ENCODE data around the gene GCFC2. TPM values are rescaled to one million over a fixed set of nuclear protein-coding genes. Genes with fewer than 3 reads are reported as not detected.
"Not testable (repeated sequence)": the region's sequence is repeated elsewhere in the genome, so short reads cannot be mapped to it uniquely, and the experiment has no call there.

Gene GCFC2
- total RNA-seq, 1 donor from 2014 or later: 34.9 TPM

DNA sequence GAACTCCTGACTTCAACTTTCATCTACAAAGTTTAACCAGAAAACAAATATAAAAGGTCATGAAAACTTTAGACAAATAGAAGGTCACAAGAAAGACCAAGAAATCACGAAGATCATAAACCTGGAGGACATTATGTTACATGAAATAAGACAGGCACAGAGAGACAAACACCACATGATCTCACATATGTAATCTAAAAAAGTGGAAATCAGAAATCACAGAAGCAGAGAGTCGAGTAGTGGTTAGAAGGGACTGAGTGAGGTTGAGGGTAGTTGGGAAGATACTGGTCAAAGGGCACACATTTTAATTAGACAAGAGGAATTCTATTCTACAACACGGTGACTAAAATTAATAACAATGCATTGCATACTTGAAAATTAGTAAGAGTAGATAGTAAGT lies 1.4 kb downstream of the GCFC2 start:
- intact Hi-C loops (cut with micrococcal nuclease): loop anchor here (1.0 kb wide), 1 partner anchor 32 kb away; no protein-coding TSS in a partner anchor
- Mint-ChIP-seq H3K36me3 (ENCODE audit: low read depth) (peaks cover 22% of the 10 kb centered on the region), H3K9me3 (no peaks in the 10 kb centered on the region), H3K4me1 (peaks cover 22% of the 10 kb centered on the region), H3K4me3 (peak overlapping the region; percentile 77), H3K27ac (peak overlapping the region; percentile 2), H3K27me3 (no peaks in the 10 kb centered on the region)
- DNase-seq: peak; percentile 21

DNA sequence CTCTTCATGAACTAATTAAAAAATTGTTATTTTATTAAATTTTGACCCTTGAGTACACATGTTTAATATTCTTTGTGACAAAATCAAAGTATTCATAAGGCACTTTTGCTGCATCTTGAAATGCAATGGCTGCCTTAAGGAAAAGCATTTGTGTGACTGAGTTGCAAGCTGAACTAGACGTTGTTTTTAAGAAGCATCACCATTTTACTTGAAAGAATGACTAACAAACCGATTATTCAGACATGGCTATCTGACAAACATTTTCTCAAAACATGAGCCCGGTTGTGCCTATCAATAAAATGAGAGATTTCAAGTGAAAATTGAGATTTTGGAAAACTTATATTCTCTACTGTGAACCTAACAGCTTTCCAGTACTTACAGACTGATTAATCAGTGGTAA lies 2.8 kb downstream of the GCFC2 start:
- Mint-ChIP-seq H3K4me3 (peak overlapping the region; percentile 62), H3K4me1 (peaks cover 22% of the 10 kb centered on the region), H3K9me3 (no peaks in the 10 kb centered on the region), H3K36me3 (ENCODE audit: low read depth) (peaks cover 31% of the 10 kb centered on the region), H3K27ac (no peak overlapping the region), H3K27me3 (no peaks in the 10 kb centered on the region)
- no peak for DNase-seq
- intact Hi-C loops (cut with micrococcal nuclease): no loop called here

DNA sequence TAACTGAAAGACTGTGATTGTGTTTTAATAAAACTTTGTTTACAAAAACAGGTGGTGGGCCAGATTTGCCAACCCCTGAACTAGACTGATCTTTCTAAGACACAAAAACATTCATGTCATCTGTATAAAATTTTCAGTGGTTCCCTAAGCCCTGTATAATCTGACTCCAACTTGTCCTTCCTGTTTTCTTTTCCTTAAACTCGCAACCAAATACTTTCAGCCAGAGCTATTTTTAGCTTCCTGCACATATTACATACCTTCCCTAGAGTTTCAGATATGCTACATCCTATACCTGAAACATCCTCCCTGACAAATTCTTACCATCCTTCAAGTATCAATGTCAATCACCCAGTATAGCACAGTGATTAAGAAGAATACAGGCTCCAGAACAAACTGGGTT lies 4.8 kb downstream of the GCFC2 start:
- H3K27me3 Mint-ChIP-seq: no peaks in the 10 kb centered on the region
- no peaks in the 10 kb centered on the region for H3K9me3 Mint-ChIP-seq
- no peak overlapping the region for H3K4me3 Mint-ChIP-seq
- H3K27ac Mint-ChIP-seq: no peak overlapping the region
- peaks cover 21% of the 10 kb centered on the region for H3K4me1 Mint-ChIP-seq
- DNase-seq: no peak
- intact Hi-C loops (cut with micrococcal nuclease): no loop called here
- peaks cover 47% of the 10 kb centered on the region for H3K36me3 Mint-ChIP-seq (ENCODE audit: low read depth)

DNA sequence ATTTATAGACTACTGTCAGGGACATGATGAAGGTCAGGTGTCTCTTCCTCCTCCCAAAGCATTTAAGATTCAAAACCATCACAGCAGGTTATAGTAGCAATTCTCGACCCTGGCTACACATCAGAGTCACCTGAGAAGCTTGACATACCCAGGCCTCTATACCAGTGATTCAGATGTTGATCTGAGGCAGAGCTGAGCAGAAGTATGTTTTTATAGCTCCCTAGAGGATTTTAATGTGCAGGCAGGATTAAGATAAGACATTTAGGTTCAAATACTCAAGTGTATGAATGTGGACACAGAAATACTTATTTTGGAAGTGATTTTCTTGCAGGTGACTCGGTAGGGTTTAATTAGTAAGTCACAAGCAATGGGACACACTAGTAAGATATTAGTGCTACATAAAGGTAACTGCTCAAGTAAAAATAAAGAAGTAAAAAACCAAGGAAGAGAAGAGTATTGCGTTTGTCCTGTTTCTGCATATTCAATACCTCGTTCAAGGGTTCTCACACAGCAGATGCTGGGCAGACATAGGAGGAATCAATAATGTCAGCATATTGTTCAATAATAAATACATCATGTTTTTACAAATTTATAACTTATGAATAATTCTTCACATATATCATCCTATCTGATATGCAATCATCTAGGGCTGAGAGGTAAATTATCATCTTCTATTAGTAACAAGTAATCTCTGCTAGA lies 7.0 kb downstream of the GCFC2 start:
- DNase-seq: no peak
- peaks cover 15% of the 10 kb centered on the region for H3K4me1 Mint-ChIP-seq
- H3K27me3 Mint-ChIP-seq: no peaks in the 10 kb centered on the region
- H3K36me3 Mint-ChIP-seq (ENCODE audit: low read depth): peaks cover 64% of the 10 kb centered on the region
- H3K27ac Mint-ChIP-seq: no peak overlapping the region
- no peak overlapping the region for H3K4me3 Mint-ChIP-seq
- no peaks in the 10 kb centered on the region for H3K9me3 Mint-ChIP-seq
- intact Hi-C loops (cut with micrococcal nuclease): no loop called here

GRCh38 chr2:75702593-75702992 lies 8.1 kb downstream of the GCFC2 start:
- no peaks in the 10 kb centered on the region for H3K27me3 Mint-ChIP-seq
- no peak overlapping the region for H3K4me3 Mint-ChIP-seq
- no peak overlapping the region for H3K27ac Mint-ChIP-seq
- no peak for DNase-seq
- no peaks in the 10 kb centered on the region for H3K9me3 Mint-ChIP-seq
- H3K4me1 Mint-ChIP-seq: peaks cover 10% of the 10 kb centered on the region
- intact Hi-C loops (cut with micrococcal nuclease): no loop called here
- H3K36me3 Mint-ChIP-seq (ENCODE audit: low read depth): peaks cover 70% of the 10 kb centered on the region

- H3K27ac Mint-ChIP-seq: no peak overlapping the region
- H3K9me3 Mint-ChIP-seq: no peaks in the 10 kb centered on the region
- peaks cover 59% of the 10 kb centered on the region for H3K36me3 Mint-ChIP-seq (ENCODE audit: low read depth)
- H3K4me3 Mint-ChIP-seq: no peak overlapping the region
- peaks cover 2% of the 10 kb centered on the region for H3K4me1 Mint-ChIP-seq
- H3K27me3 Mint-ChIP-seq: no peaks in the 10 kb centered on the region
- intact Hi-C loops (cut with micrococcal nuclease): no loop called here
- DNase-seq: no peak
Measured at GRCh38 chr2:75698918-75699317, 11.8 kb downstream of the GCFC2 start.

DNA sequence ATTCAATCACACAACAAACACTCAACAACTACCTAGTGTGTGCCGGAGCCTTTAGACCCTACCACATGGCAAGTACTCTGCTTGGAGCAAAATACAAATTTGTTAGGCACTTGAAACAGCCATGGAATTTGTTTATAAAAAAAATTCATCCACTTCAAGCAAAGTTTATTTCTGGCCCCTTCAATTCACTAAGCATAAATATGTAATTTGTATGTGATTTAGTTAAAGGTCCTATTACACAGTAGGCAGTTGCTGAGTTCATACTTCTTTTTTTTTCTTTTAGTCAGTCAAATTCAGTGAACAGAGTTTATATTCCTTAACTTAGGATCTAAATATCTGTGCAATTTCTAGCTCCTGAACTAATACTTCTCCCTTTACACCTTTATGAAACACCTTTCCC lies 22.5 kb downstream of the GCFC2 start:
- peaks cover 3% of the 10 kb centered on the region for H3K4me1 Mint-ChIP-seq
- H3K36me3 Mint-ChIP-seq (ENCODE audit: low read depth): peaks cover 49% of the 10 kb centered on the region
- no peaks in the 10 kb centered on the region for H3K9me3 Mint-ChIP-seq
- H3K27me3 Mint-ChIP-seq: no peaks in the 10 kb centered on the region
- DNase-seq: no peak
- H3K4me3 Mint-ChIP-seq: no peak overlapping the region
- intact Hi-C loops (cut with micrococcal nuclease): no loop called here
- H3K27ac Mint-ChIP-seq: no peak overlapping the region

GRCh38 chr2:75683430-75683829 lies 27.3 kb downstream of the GCFC2 start:
- H3K4me1 Mint-ChIP-seq; H3K9me3 Mint-ChIP-seq; H3K4me3 Mint-ChIP-seq; H3K27ac Mint-ChIP-seq; DNase-seq; intact Hi-C loops (cut with micrococcal nuclease); H3K27me3 Mint-ChIP-seq: not testable (repeated sequence)
- H3K36me3 Mint-ChIP-seq (ENCODE audit: low read depth): peaks cover 36% of the 10 kb centered on the region

GRCh38 chr2:75680402-75680801 lies 30.3 kb downstream of the GCFC2 start:
- no peaks in the 10 kb centered on the region for H3K27me3 Mint-ChIP-seq
- H3K36me3 Mint-ChIP-seq (ENCODE audit: low read depth): peaks cover 29% of the 10 kb centered on the region
- no peak overlapping the region for H3K4me3 Mint-ChIP-seq
- H3K27ac Mint-ChIP-seq: no peak overlapping the region
- no peak for DNase-seq
- H3K9me3 Mint-ChIP-seq: no peaks in the 10 kb centered on the region
- H3K4me1 Mint-ChIP-seq: peaks cover 7% of the 10 kb centered on the region
- intact Hi-C loops (cut with micrococcal nuclease): no loop called here

- H3K27ac Mint-ChIP-seq: no peak overlapping the region
- H3K36me3 Mint-ChIP-seq (ENCODE audit: low read depth): peaks cover 22% of the 10 kb centered on the region
- no peak for DNase-seq
- intact Hi-C loops (cut with micrococcal nuclease): no loop called here
- no peaks in the 10 kb centered on the region for H3K9me3 Mint-ChIP-seq
- H3K4me3 Mint-ChIP-seq: no peak overlapping the region
- H3K4me1 Mint-ChIP-seq: peaks cover 7% of the 10 kb centered on the region
- no peaks in the 10 kb centered on the region for H3K27me3 Mint-ChIP-seq
Measured at GRCh38 chr2:75679556-75679955, 31.2 kb downstream of the GCFC2 start.

DNA sequence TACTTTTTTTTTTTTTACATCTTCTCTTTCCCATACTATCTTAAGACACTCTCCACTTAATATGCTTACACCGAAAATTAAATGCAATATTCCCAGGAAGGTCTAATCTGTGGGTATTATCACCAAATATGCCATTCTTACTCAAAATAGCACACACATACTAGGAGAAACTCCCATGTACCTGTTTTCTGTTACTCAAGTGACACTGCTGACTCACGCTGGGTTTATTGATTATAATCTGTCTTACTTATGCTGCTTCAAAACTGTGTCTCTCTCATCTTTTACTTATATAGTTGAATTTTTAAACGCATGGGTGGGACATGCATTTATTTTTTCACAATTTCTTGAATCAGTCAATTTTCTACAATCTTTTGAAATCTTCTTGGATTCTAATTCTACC lies 34.3 kb downstream of the GCFC2 start:
- DNase-seq: no peak
- Mint-ChIP-seq H3K4me1 (peaks cover 6% of the 10 kb centered on the region), H3K9me3 (no peaks in the 10 kb centered on the region), H3K27ac (no peak overlapping the region), H3K27me3 (no peaks in the 10 kb centered on the region), H3K36me3 (ENCODE audit: low read depth) (peaks cover 25% of the 10 kb centered on the region), H3K4me3 (no peak overlapping the region)
- intact Hi-C loops (cut with micrococcal nuclease): no loop called here

- intact Hi-C loops (cut with micrococcal nuclease): no loop called here
- DNase-seq: no peak
- Mint-ChIP-seq H3K27me3 (no peaks in the 10 kb centered on the region), H3K4me3 (no peak overlapping the region), H3K4me1 (peaks cover 6% of the 10 kb centered on the region), H3K9me3 (no peaks in the 10 kb centered on the region), H3K36me3 (ENCODE audit: low read depth) (peaks cover 30% of the 10 kb centered on the region), H3K27ac (no peak overlapping the region)
Measured at GRCh38 chr2:75675908-75676307, 34.8 kb downstream of the GCFC2 start.

DNA sequence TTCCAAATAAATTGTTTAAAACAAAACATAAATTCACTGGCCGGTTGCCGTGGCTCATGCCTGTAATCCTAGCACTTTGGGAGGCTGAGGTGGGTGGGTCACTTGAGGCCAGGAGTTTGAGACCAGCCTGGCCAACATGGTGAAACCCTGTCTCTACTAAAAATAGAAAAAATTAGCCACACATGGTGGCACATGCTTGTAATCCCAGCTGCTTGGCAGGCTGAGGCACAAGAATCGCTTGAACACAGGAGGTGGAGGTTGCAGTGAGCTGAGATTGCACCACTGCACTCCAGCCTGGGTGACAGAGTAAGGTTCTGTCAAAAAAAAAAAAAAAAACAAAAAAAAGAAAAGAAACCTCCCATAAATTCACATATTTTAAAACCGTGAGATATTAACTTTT lies 35.3 kb downstream of the GCFC2 start:
- H3K4me1 Mint-ChIP-seq; H3K27me3 Mint-ChIP-seq; intact Hi-C loops (cut with micrococcal nuclease); DNase-seq; H3K9me3 Mint-ChIP-seq; H3K27ac Mint-ChIP-seq; H3K4me3 Mint-ChIP-seq: not testable (repeated sequence)
- H3K36me3 Mint-ChIP-seq (ENCODE audit: low read depth): peaks cover 30% of the 10 kb centered on the region

DNA sequence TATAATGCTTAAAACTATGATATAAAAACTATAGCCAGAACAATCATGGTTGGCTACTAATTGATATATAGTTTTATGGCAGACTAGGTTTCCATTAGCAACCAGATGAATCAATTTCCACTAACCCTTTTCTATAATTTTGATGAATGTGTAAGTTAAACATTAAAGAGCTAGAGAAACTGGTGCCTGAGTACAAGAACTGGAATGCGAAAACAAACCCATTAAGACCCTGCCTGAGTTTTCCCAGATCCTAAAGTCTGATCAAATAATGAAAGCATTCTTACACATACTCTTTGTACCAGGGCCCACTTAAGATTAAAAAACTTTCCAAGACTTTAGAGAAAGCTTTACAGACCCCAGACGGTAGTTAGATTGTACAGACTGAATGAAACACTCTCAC lies 42.8 kb downstream of the GCFC2 start:
- Mint-ChIP-seq H3K27me3 (no peaks in the 10 kb centered on the region), H3K4me1 (peaks cover 2% of the 10 kb centered on the region), H3K36me3 (ENCODE audit: low read depth) (peaks cover 38% of the 10 kb centered on the region), H3K9me3 (no peaks in the 10 kb centered on the region), H3K4me3 (no peak overlapping the region), H3K27ac (no peak overlapping the region)
- no peak for DNase-seq
- intact Hi-C loops (cut with micrococcal nuclease): no loop called here

- Mint-ChIP-seq H3K4me1 (no peaks in the 10 kb centered on the region), H3K36me3 (ENCODE audit: low read depth) (peaks cover 38% of the 10 kb centered on the region), H3K9me3 (no peaks in the 10 kb centered on the region), H3K4me3 (no peak overlapping the region), H3K27ac (no peak overlapping the region), H3K27me3 (no peaks in the 10 kb centered on the region)
- intact Hi-C loops (cut with micrococcal nuclease): no loop called here
- no peak for DNase-seq
Measured at GRCh38 chr2:75666911-75667310, 43.8 kb downstream of the GCFC2 start.

All from activated CD4-positive, alpha-beta T cell treated with anti-CD3 and anti-CD28 coated beads, Interleukin-2, amount 10 ng/mL, durations not matched to agents 24 days and 14 days (primary cell).